ENCODE measurements around the gene KLK11. TPM values are rescaled to one million over a fixed set of nuclear protein-coding genes. Genes with fewer than 3 reads are reported as not detected.

KLK11 gene
- total RNA-seq, 1 donor from 2014 or later: not detected

- H3K9me3 Mint-ChIP-seq: no peaks in the 10 kb centered on the region
- H3K36me3 Mint-ChIP-seq (ENCODE audit: low read depth): no peaks in the 10 kb centered on the region
- no peaks in the 10 kb centered on the region for H3K4me1 Mint-ChIP-seq (ENCODE audit: low read depth)
- H3K27ac Mint-ChIP-seq: no peak overlapping the region
- intact Hi-C loops (cut with micrococcal nuclease): no loop called here
- no peak for DNase-seq (ENCODE audit: low spot score)
- no peak overlapping the region for H3K4me3 Mint-ChIP-seq
- peaks cover 14% of the 10 kb centered on the region for H3K27me3 Mint-ChIP-seq (ENCODE audit: insufficient read depth)
These were observed 1.0 kb downstream of the KLK11 start for GRCh38 chr19:51025401-51025800.

- no peaks in the 10 kb centered on the region for H3K9me3 Mint-ChIP-seq
- H3K4me1 Mint-ChIP-seq (ENCODE audit: low read depth): peaks cover 3% of the 10 kb centered on the region
- peaks cover 17% of the 10 kb centered on the region for H3K27me3 Mint-ChIP-seq (ENCODE audit: insufficient read depth)
- H3K4me3 Mint-ChIP-seq: no peak overlapping the region
- no peak overlapping the region for H3K27ac Mint-ChIP-seq
- no peak for DNase-seq (ENCODE audit: low spot score)
- no peaks in the 10 kb centered on the region for H3K36me3 Mint-ChIP-seq (ENCODE audit: low read depth)
- intact Hi-C loops (cut with micrococcal nuclease): loop anchor here (5.0 kb wide), 1 partner anchor 142 kb away; no protein-coding TSS in a partner anchor
These were observed 1.5 kb downstream of the KLK11 start for GRCh38 chr19:51024924-51025323.

GRCh38 chr19:51023946-51024345 is 2.5 kb downstream of the KLK11 start:
- peaks cover 6% of the 10 kb centered on the region for H3K4me1 Mint-ChIP-seq (ENCODE audit: low read depth)
- H3K27ac Mint-ChIP-seq: no peak overlapping the region
- intact Hi-C loops (cut with micrococcal nuclease): loop anchor here (5.0 kb wide), 1 partner anchor 143 kb away; no protein-coding TSS in a partner anchor
- peaks cover 26% of the 10 kb centered on the region for H3K27me3 Mint-ChIP-seq (ENCODE audit: insufficient read depth)
- no peaks in the 10 kb centered on the region for H3K9me3 Mint-ChIP-seq
- H3K4me3 Mint-ChIP-seq: no peak overlapping the region
- no peaks in the 10 kb centered on the region for H3K36me3 Mint-ChIP-seq (ENCODE audit: low read depth)
- DNase-seq (ENCODE audit: low spot score): no peak

- Mint-ChIP-seq H3K27me3 (ENCODE audit: insufficient read depth) (peaks cover 35% of the 10 kb centered on the region), H3K36me3 (ENCODE audit: low read depth) (no peaks in the 10 kb centered on the region), H3K9me3 (no peaks in the 10 kb centered on the region), H3K4me1 (ENCODE audit: low read depth) (peaks cover 12% of the 10 kb centered on the region), H3K27ac (no peak overlapping the region), H3K4me3 (no peak overlapping the region)
- DNase-seq (ENCODE audit: low spot score): no peak
- intact Hi-C loops (cut with micrococcal nuclease): loop anchor here (5.0 kb wide), 1 partner anchor 145 kb away; no protein-coding TSS in a partner anchor
These were observed 3.9 kb downstream of the KLK11 start for GRCh38 chr19:51022526-51022925.

GRCh38 chr19:51020988-51021651 is 5.3 kb downstream of the KLK11 start:
- DNase-seq (ENCODE audit: low spot score): no peak
- intact Hi-C loops (cut with micrococcal nuclease): loop anchor here (5.0 kb wide), 1 partner anchor 146 kb away; no protein-coding TSS in a partner anchor
- peaks cover 12% of the 10 kb centered on the region for H3K4me1 Mint-ChIP-seq (ENCODE audit: low read depth)
- H3K9me3 Mint-ChIP-seq: no peaks in the 10 kb centered on the region
- H3K4me3 Mint-ChIP-seq: no peak overlapping the region
- H3K36me3 Mint-ChIP-seq (ENCODE audit: low read depth): no peaks in the 10 kb centered on the region
- H3K27ac Mint-ChIP-seq: no peak overlapping the region
- H3K27me3 Mint-ChIP-seq (ENCODE audit: insufficient read depth): peaks cover 44% of the 10 kb centered on the region

- Mint-ChIP-seq H3K27me3 (ENCODE audit: insufficient read depth) (peaks cover 57% of the 10 kb centered on the region), H3K4me3 (peak within 1 kb of the TSS; percentile 56), H3K9me3 (no peaks in the 10 kb centered on the region), H3K27ac (peak within 1 kb of the TSS; percentile 16), H3K36me3 (ENCODE audit: low read depth) (peaks cover 2% of the 10 kb centered on the region), H3K4me1 (ENCODE audit: low read depth) (peaks cover 12% of the 10 kb centered on the region)
- no peak for DNase-seq (ENCODE audit: low spot score)
- intact Hi-C loops (cut with micrococcal nuclease): no loop called here
These were observed 6.9 kb downstream of the KLK11 start, which contains the start of gene KLK10 for GRCh38 chr19:51019544-51019925. Gene KLK10 (minus strand): TSS chr19:51019709. CDS start chr19:51019130, 579 bp downstream.

GRCh38 chr19:51018745-51019543 is 7.5 kb downstream of the KLK11 start:
- H3K27ac Mint-ChIP-seq: no peak overlapping the region
- H3K36me3 Mint-ChIP-seq (ENCODE audit: low read depth): peaks cover 2% of the 10 kb centered on the region
- H3K4me3 Mint-ChIP-seq: peak overlapping the region; percentile 56
- intact Hi-C loops (cut with micrococcal nuclease): no loop called here
- peaks cover 12% of the 10 kb centered on the region for H3K4me1 Mint-ChIP-seq (ENCODE audit: low read depth)
- no peak for DNase-seq (ENCODE audit: low spot score)
- peaks cover 59% of the 10 kb centered on the region for H3K27me3 Mint-ChIP-seq (ENCODE audit: insufficient read depth)
- H3K9me3 Mint-ChIP-seq: no peaks in the 10 kb centered on the region

- no peak for DNase-seq (ENCODE audit: low spot score)
- Mint-ChIP-seq H3K9me3 (no peaks in the 10 kb centered on the region), H3K4me1 (ENCODE audit: low read depth) (peaks cover 12% of the 10 kb centered on the region), H3K4me3 (no peak overlapping the region), H3K27me3 (ENCODE audit: insufficient read depth) (peaks cover 57% of the 10 kb centered on the region), H3K27ac (no peak overlapping the region), H3K36me3 (ENCODE audit: low read depth) (peaks cover 2% of the 10 kb centered on the region)
- intact Hi-C loops (cut with micrococcal nuclease): no loop called here
These were observed 9.4 kb downstream of the KLK11 start for GRCh38 chr19:51016798-51017683.

- peaks cover 12% of the 10 kb centered on the region for H3K4me1 Mint-ChIP-seq (ENCODE audit: low read depth)
- intact Hi-C loops (cut with micrococcal nuclease): no loop called here
- no peak overlapping the region for H3K4me3 Mint-ChIP-seq
- DNase-seq (ENCODE audit: low spot score): no peak
- no peaks in the 10 kb centered on the region for H3K9me3 Mint-ChIP-seq
- peaks cover 2% of the 10 kb centered on the region for H3K36me3 Mint-ChIP-seq (ENCODE audit: low read depth)
- no peak overlapping the region for H3K27ac Mint-ChIP-seq
- peaks cover 49% of the 10 kb centered on the region for H3K27me3 Mint-ChIP-seq (ENCODE audit: insufficient read depth)
These were observed 10.6 kb downstream of the KLK11 start for GRCh38 chr19:51015691-51016267.

GRCh38 chr19:51014242-51014641 is 12.2 kb downstream of the KLK11 start:
- Mint-ChIP-seq H3K27me3 (ENCODE audit: insufficient read depth) (peaks cover 37% of the 10 kb centered on the region), H3K36me3 (ENCODE audit: low read depth) (peaks cover 2% of the 10 kb centered on the region), H3K4me1 (ENCODE audit: low read depth) (peaks cover 7% of the 10 kb centered on the region), H3K27ac (no peak overlapping the region), H3K9me3 (no peaks in the 10 kb centered on the region), H3K4me3 (no peak overlapping the region)
- intact Hi-C loops (cut with micrococcal nuclease): no loop called here
- DNase-seq (ENCODE audit: low spot score): no peak

- Mint-ChIP-seq H3K27ac (no peak overlapping the region), H3K4me3 (no peak overlapping the region), H3K9me3 (no peaks in the 10 kb centered on the region), H3K27me3 (ENCODE audit: insufficient read depth) (peaks cover 28% of the 10 kb centered on the region), H3K36me3 (ENCODE audit: low read depth) (peaks cover 2% of the 10 kb centered on the region), H3K4me1 (ENCODE audit: low read depth) (no peaks in the 10 kb centered on the region)
- DNase-seq (ENCODE audit: low spot score): no peak
- intact Hi-C loops (cut with micrococcal nuclease): no loop called here
These were observed 13.7 kb downstream of the KLK11 start for GRCh38 chr19:51012661-51013190.

Data from activated T-helper 1 cell treated with anti-CD3 and anti-CD28 coated beads, Interleukin-12 subunit alpha, Interleukin-12 subunit beta, Interleukin-2, Interleukin-4 antibody, amounts not matched to agents 30 ng/mL and 10 ng/mL and 1 ng/mL, durations not matched to agents 14 hours and 24 hours and 36 hours (primary cell).